ENCODE measurements around the gene PAPSS2. TPM values are rescaled to one million over a fixed set of nuclear protein-coding genes. Genes with fewer than 3 reads are reported as not detected.

Gene PAPSS2
- polyA plus RNA-seq, 10 donors, result 8.6 to 14.7 (median 12.5) TPM

DNA sequence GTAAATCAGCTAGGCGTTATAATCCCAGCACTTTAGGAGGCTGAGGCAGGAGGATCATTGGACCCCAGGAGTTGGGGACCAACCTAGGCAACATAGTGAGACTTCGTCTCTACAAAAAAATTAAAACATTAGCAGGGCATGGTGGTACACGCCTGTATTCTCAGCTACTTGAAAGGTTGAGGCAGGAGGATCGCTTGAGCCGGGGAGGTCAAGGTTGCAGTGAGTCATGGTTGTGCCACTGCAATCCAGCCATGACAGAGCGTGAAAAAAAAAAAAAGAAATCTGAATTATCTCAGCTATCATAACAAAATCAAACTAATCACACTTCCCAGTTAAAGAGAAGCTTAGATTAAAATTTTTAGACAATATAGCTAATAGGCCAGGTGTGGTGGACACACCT is 123.0 kb downstream of the PAPSS2 start:
- DNase-seq, result no peak

DNA sequence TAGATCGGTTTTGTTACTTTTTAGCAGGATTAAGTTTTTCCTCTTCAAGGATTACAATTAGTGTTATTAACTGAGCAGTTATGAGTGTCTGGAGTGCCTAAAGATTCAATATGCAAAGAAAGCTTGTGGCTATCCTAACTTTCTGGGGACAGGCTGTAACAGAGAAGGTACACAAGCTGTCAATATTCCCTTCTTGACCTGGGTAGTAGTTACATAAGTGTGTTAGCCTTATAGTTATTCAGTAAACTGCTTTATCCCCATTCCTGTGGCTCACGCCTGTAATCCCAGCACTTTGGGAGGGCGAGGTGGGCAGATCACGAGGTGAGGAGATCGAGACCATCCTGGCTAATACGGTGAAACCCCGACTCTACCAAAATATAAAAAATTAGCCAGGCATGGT is 126.7 kb downstream of the PAPSS2 start:
- DNase-seq, result no peak

DNA sequence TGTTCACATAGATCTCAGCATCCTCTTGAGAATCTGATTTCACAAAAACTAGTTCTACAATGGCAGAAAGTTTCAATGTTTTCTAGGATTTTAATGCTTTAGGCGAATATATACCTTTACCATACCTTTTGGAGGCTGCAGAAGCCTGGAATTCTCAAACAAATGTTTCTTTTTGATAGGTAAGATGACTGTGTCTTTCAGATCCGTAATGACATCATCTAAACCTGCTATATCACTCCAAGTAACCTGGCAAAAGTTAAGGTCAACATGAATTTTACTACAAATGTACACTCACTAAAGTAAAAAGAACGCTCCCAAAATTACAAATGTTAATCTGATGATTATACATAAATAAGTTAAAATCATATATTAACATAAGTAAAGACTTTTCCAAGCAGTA is 130.5 kb downstream of the PAPSS2 start:
- no peak for DNase-seq

DNA sequence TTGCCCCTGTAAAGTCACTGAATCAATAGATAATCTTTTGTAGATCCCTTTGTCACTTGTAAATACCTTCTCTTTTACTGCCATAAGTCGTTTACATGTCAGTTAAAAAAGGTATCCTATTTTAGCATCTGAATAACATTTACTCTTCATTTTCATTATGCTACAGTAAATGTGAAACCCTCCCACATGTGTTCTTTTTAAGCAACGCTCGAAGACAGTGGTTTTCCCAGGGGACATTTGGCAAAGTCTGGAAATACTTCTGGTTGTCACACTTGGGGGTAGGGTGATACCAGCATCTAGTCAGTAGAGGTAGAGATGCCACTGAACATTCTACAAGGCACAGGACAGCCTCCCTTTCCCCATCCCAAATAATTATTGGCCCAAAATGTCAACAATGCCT is 134.6 kb downstream of the PAPSS2 start:
- DNase-seq, result no peak

Other genes with a start within 250 kb of the PAPSS2 start
- 10 to 100 TPM; 14.6 to 21.9 (median 17.0) TPM for gene MINPP1, start 155.0 kb upstream of the PAPSS2 start, polyA plus RNA-seq (ENCODE audit: insufficient read length in 10 of 10)
- gene ATAD1, start 158.3 kb downstream of the PAPSS2 start, polyA plus RNA-seq (ENCODE audit: insufficient read length in 10 of 10), result 10 to 100 TPM; 23.2 to 38.5 (median 30.8) TPM
- under 1 TPM; 0.24 to 0.44 (median 0.35) TPM for gene KLLN, start 203.7 kb downstream of the PAPSS2 start, polyA plus RNA-seq (ENCODE audit: insufficient read length in 10 of 10)
- 10 to 100 TPM; 40.3 to 59.1 (median 52.0) TPM for gene PTEN, start 203.7 kb downstream of the PAPSS2 start, polyA plus RNA-seq (ENCODE audit: insufficient read length in 10 of 10)

Measured in muscle of back (tissue), 11 donors.